DND-41 (cell line): Measurements from ENCODE around the gene CACYBP.

ENCODE experiments used
- ATAC-seq: fragments of 200-7000 bp; cut with Tn5 transposase; 3 replicates; pipeline ENCODE4 v1.9.1; 2021; ENCODE audit warnings: low read depth; ENCODE audit not compliant: insufficient read depth
- DNase-seq: peaks from one replicate; pipeline ENCODE4 v3.0.0-alpha.2; 2020
- H2AFZ ChIP-seq: 2 replicates; pipeline ENCODE4 v1.6.0; 2012; ENCODE audit warnings: low read depth, low read length
- H3K27ac ChIP-seq: 2 replicates; pipeline ENCODE4 v1.5.1; 2012; ENCODE audit warnings: low read length, inconsistent platforms
- H3K27me3 ChIP-seq: fragments of 200-600 bp; sonication (generic); 2 replicates; pipeline ENCODE4 v1.6.0; 2012; ENCODE audit warnings: low read length, mild to moderate bottlenecking, inconsistent platforms; ENCODE audit not compliant: insufficient read depth, poor library complexity
- H3K36me3 ChIP-seq: 2 replicates; pipeline ENCODE4 v1.5.1; 2012; ENCODE audit warnings: low read length, inconsistent platforms; ENCODE audit not compliant: insufficient read depth
- H3K4me1 ChIP-seq: 2 replicates; pipeline ENCODE4 v1.5.1; 2012; ENCODE audit warnings: mild to moderate bottlenecking, low read length; ENCODE audit not compliant: insufficient read depth
- H3K4me2 ChIP-seq: 2 replicates; pipeline ENCODE4 v1.6.0; 2012; ENCODE audit warnings: mild to moderate bottlenecking, moderate library complexity, low read length, inconsistent platforms; ENCODE audit not compliant: insufficient read depth
- H3K4me3 ChIP-seq, 2 experiments: fragments of 200-600 bp in 1 of 2; shearing (Covaris generic) in 1 of 2; 2 replicates each; pipeline ENCODE4 v1.5.1; 2012 to 2016; ENCODE audit warnings: inconsistent platforms in 2 of 2, low read length in 2 of 2, mild to moderate bottlenecking in 2 of 2, low read depth in 1 of 2, moderate library complexity in 1 of 2
- H3K79me2 ChIP-seq: 2 replicates; pipeline ENCODE4 v1.6.0; 2012; ENCODE audit warnings: low read length, inconsistent platforms; ENCODE audit not compliant: insufficient read depth
- H3K9ac ChIP-seq: 2 replicates; pipeline ENCODE4 v1.6.0; 2012; ENCODE audit warnings: low read depth, mild to moderate bottlenecking, inconsistent platforms, low read length, moderate library complexity
- H3K9me3 ChIP-seq: 2 replicates; pipeline ENCODE4 v1.5.1; 2012; ENCODE audit warnings: low read length, moderate library complexity, mild to moderate bottlenecking, inconsistent platforms; ENCODE audit not compliant: insufficient read depth, severe bottlenecking
- H4K20me1 ChIP-seq: 2 replicates; pipeline ENCODE4 v1.6.0; 2012; ENCODE audit warnings: low read length; ENCODE audit not compliant: insufficient read depth
- CTCF ChIP-seq: IDR thresholded peaks from 2 replicates; pipeline ENCODE4 v1.5.1; 2012; ENCODE audit warnings: borderline replicate concordance, low read length, moderate library complexity, mild to moderate bottlenecking; ENCODE audit not compliant: poor library complexity, severe bottlenecking; ENCODE audit errors: extremely low read depth
- EZH2 ChIP-seq: IDR thresholded peaks from 3 replicates; pipeline ENCODE4 v1.6.1; 2012; ENCODE audit warnings: borderline replicate concordance, low read depth, mild to moderate bottlenecking, moderate library complexity, low read length, inconsistent platforms; ENCODE audit not compliant: severe bottlenecking

CACYBP gene, protein sequence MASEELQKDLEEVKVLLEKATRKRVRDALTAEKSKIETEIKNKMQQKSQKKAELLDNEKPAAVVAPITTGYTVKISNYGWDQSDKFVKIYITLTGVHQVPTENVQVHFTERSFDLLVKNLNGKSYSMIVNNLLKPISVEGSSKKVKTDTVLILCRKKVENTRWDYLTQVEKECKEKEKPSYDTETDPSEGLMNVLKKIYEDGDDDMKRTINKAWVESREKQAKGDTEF

DNA sequence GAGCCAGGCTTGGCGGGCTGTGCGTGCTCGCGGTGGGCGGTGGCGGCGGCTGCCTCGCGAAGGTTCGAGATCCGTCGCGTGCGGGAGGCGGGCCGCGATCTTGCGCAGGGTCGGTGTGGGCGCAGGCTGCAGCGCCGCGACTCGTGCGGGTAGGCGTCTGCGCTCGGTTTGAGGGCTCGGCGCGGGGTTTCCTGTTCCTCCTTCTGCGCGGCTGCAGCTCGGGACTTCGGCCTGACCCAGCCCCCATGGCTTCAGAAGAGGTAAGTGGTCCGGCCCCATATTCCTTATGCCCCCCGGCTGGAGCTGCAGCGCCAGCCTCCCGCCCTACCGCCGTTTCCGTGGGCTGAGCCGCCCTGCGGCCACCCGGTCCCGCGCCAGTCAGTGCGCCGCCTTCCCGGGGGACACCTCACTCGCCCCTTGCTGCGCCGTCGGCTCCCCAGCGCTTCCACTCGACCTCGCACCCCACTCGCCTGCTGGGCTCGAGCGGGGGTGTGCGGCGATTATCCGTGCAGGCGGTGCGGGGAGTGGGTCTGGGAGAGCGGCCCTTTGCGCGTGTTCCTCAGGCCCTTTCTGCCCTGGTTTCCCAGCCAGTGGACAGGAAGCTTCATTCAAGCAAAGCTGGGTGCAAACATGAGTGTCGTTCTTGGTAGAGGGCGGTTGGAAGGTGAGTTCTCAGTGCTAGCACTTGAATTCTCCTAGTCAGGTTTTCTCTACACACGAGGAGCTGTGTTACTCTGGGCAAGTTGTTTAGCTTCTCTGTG, at the start of gene CACYBP:
CACYBP (plus strand) TSS at position 12 of the 761 bp plus-strand sequence; CDS start at position 246, 234 bp downstream.
- ATAC-seq (peak; percentile 73; the same call in 2 of the 3 replicates), DNase-seq (no peak)
- Histone ChIP-seq H3K27ac (peak within 1 kb of the TSS; percentile 94), H3K79me2 (peaks cover 68% of the 10 kb centered on the region), H4K20me1 (peaks cover 40% of the 10 kb centered on the region; the same call in 1 of the 2 replicates), H3K4me2 (peak within 1 kb of the TSS; percentile 85), H2AFZ (peak within 1 kb of the TSS; percentile 74), H3K9me3 (no peaks in the 10 kb centered on the region), H3K27me3 (no peaks in the 10 kb centered on the region), H3K36me3 (peaks cover 19% of the 10 kb centered on the region), H3K9ac (peak within 1 kb of the TSS; percentile 96), H3K4me3 (peak within 1 kb of the TSS; percentile 63 to 94), H3K4me1 (peaks cover 57% of the 10 kb centered on the region)
- TF ChIP-seq CTCF (no peak), EZH2 (no peak)

DNA sequence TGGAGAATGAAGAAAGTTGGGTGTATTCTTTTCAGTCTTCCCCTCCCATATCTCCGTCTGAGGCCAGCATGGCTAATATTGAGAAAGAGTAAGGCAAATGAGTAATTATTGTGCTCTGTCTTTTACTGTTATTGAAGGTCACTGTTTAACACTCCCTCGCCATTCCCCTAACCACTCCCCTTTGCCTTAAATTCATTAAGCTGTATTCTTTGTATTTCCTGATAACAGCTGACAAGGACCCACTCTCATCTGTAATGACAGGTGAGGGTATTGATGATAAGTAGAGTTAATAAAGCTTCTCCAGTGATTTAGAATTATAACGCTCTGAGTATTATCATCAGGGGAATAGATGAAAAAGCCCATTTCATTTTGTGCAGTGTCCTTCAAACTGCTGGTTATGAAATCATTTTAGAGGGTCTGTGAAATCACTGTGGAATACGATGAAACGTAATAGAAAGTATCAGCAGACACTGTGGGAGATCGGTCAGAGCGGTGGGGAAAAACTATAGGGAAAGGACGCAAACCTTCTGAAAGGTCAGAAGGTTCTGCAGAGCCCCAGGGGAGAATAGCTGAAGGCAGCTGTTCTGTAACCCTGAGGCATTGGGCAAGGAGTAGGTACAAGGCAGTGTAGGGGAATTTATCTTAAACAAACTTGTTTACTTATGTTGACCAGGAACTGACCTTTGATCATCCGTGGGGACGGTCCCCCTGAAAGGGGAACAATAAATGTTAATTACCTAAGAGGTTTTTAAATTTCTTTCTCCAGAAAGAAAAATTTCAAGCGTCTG, 46.3 kb upstream of the CACYBP start:
- Histone ChIP-seq H3K4me1 (peaks cover 10% of the 10 kb centered on the region; the same call in 1 of the 2 replicates), H4K20me1 (no peaks in the 10 kb centered on the region), H3K36me3 (no peaks in the 10 kb centered on the region), H3K27me3 (no peaks in the 10 kb centered on the region), H3K79me2 (no peaks in the 10 kb centered on the region), H2AFZ (no peak overlapping the region), H3K4me2 (no peak overlapping the region), H3K27ac (no peak overlapping the region), H3K4me3 (no peak overlapping the region), H3K9ac (no peak overlapping the region), H3K9me3 (no peaks in the 10 kb centered on the region)
- TF ChIP-seq CTCF = no peak
- TF ChIP-seq EZH2 = no peak
- ATAC-seq = no peak
- DNase-seq = no peak

- H3K79me2 ChIP-seq = no peaks in the 10 kb centered on the region
- no peaks in the 10 kb centered on the region for H3K36me3 ChIP-seq
- peaks cover 10% of the 10 kb centered on the region; the same call in 1 of the 2 replicates for H3K4me1 ChIP-seq
- H4K20me1 ChIP-seq = no peaks in the 10 kb centered on the region
- no peak overlapping the region for H3K4me3 ChIP-seq
- no peaks in the 10 kb centered on the region for H3K27me3 ChIP-seq
- no peak for DNase-seq
- no peak overlapping the region for H3K27ac ChIP-seq
- H2AFZ ChIP-seq = no peak overlapping the region
- ATAC-seq = no peak
- H3K9ac ChIP-seq = no peak overlapping the region
- no peak for TF ChIP-seq CTCF
- TF ChIP-seq EZH2 = no peak
- no peaks in the 10 kb centered on the region for H3K9me3 ChIP-seq
- no peak overlapping the region for H3K4me2 ChIP-seq
Observed at GRCh38 chr1:174954073-174954460, 45.7 kb upstream of the CACYBP start.
